ENCODE results near the gene SLC25A39. TPM values are rescaled to one million over a fixed set of nuclear protein-coding genes. Genes with fewer than 3 reads are reported as not detected.

SLC25A39 gene
- total and polyA plus RNA-seq, 2 of the 13 experiments (the other 11 are each of a cell fraction or from before 2014, with no cell fraction given), result 144 to 151 TPM

DNA sequence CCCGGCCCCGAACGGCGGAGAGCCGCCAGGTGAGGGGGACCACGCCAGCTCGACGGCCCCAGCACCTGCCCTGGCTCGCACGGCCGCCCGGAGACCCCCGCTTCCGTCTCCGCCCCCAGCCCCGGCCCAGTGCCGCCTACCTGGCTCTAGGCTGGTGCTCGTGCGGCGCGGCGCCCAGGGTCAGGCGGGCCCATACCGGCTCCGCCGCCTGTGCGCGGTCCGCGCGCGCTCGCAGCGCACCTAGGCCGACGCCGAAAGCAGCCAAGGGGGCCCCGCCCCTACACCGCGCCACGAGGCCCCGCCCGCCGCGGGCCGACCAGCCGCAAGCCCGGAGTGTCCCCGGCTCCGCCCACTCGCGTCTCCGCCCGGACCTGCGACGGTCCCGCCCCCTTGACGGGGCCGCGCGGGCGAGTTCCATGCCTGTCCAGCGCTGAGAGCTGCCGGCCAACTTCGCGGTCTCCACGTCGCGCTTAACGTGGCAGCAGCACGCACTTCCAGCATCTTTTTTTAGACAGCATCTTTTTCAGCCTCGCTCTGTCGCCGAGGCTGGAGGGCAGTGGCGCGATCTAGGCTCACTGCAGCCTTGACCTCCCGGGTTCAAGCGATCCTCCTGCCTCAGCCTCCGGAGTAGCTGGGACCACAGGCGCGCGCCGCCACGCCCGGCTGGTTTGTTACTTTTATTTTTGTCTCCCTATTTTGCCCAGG lies at the start of gene SLC25A39 (continued):
- TF ChIP-seq, protein P1, sequence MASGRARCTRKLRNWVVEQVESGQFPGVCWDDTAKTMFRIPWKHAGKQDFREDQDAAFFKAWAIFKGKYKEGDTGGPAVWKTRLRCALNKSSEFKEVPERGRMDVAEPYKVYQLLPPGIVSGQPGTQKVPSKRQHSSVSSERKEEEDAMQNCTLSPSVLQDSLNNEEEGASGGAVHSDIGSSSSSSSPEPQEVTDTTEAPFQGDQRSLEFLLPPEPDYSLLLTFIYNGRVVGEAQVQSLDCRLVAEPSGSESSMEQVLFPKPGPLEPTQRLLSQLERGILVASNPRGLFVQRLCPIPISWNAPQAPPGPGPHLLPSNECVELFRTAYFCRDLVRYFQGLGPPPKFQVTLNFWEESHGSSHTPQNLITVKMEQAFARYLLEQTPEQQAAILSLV (CRISPR knock-in tag; IDR thresholded peaks at IDR 0.05; ENCODE audit: borderline replicate concordance), result peak; percentile 62; the same call in 1 of the 2 replicates
- 0 out of 2 replicates have a peak, but pooled peaks have one; percentile 60 for TF ChIP-seq ELF3 (CRISPR knock-in tag; IDR thresholded peaks at IDR 0.05)
- TF ChIP-seq DNMT1 (CRISPR knock-in tag; IDR thresholded peaks at IDR 0.05), result peak; percentile 37; the same call in 1 of the 2 replicates
- TF ChIP-seq, protein P2, sequence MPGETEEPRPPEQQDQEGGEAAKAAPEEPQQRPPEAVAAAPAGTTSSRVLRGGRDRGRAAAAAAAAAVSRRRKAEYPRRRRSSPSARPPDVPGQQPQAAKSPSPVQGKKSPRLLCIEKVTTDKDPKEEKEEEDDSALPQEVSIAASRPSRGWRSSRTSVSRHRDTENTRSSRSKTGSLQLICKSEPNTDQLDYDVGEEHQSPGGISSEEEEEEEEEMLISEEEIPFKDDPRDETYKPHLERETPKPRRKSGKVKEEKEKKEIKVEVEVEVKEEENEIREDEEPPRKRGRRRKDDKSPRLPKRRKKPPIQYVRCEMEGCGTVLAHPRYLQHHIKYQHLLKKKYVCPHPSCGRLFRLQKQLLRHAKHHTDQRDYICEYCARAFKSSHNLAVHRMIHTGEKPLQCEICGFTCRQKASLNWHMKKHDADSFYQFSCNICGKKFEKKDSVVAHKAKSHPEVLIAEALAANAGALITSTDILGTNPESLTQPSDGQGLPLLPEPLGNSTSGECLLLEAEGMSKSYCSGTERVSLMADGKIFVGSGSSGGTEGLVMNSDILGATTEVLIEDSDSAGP (CRISPR knock-in tag; IDR thresholded peaks at IDR 0.05; ENCODE audit: borderline replicate concordance), result peak; percentile 99
- TF ChIP-seq KLF12 (CRISPR knock-in tag; IDR thresholded peaks at IDR 0.05; ENCODE audit: borderline replicate concordance), result peak; percentile 90
- peak; percentile 96; the same call in 1 of the 2 replicates for TF ChIP-seq ZMAT3 (CRISPR knock-in tag; conservative IDR thresholded peaks at IDR 0.05)
- peak; percentile 91; the same call in 1 of the 2 replicates for TF ChIP-seq ZNF747 (CRISPR knock-in tag; IDR thresholded peaks at IDR 0.05; ENCODE audit: borderline replicate concordance)
- peak; percentile 97 for TF ChIP-seq ZNF446 (CRISPR knock-in tag; IDR thresholded peaks at IDR 0.05)
- TF ChIP-seq NCOR1 (IDR thresholded peaks at IDR 0.05; ENCODE audit: borderline replicate concordance, low read length), result no peak
- TF ChIP-seq HNF4G (IDR thresholded peaks at IDR 0.05; ENCODE audit: borderline replicate concordance, low read depth, low read length), result peak; percentile 46; the same call in 1 of the 2 replicates
- peak; percentile 48; the same call in 1 of the 2 replicates for TF ChIP-seq HNF4G (CRISPR knock-in tag; IDR thresholded peaks at IDR 0.05; ENCODE audit: borderline replicate concordance, low read depth)
- TF ChIP-seq, protein P3, sequence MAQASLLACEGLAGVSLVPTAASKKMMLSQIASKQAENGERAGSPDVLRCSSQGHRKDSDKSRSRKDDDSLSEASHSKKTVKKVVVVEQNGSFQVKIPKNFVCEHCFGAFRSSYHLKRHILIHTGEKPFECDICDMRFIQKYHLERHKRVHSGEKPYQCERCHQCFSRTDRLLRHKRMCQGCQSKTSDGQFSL (CRISPR knock-in tag; IDR thresholded peaks at IDR 0.05), result peak; percentile 83; the same call in 1 of the 2 replicates
- TF ChIP-seq, protein P4, sequence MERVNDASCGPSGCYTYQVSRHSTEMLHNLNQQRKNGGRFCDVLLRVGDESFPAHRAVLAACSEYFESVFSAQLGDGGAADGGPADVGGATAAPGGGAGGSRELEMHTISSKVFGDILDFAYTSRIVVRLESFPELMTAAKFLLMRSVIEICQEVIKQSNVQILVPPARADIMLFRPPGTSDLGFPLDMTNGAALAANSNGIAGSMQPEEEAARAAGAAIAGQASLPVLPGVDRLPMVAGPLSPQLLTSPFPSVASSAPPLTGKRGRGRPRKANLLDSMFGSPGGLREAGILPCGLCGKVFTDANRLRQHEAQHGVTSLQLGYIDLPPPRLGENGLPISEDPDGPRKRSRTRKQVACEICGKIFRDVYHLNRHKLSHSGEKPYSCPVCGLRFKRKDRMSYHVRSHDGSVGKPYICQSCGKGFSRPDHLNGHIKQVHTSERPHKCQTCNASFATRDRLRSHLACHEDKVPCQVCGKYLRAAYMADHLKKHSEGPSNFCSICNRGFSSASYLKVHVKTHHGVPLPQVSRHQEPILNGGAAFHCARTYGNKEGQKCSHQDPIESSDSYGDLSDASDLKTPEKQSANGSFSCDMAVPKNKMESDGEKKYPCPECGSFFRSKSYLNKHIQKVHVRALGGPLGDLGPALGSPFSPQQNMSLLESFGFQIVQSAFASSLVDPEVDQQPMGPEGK (CRISPR knock-in tag; IDR thresholded peaks at IDR 0.05), result peak; percentile 82
- TF ChIP-seq TEAD3 (CRISPR knock-in tag; optimal IDR thresholded peaks at IDR 0.05; ENCODE audit: borderline replicate concordance), result peak; percentile 45
- TF ChIP-seq, protein P5, sequence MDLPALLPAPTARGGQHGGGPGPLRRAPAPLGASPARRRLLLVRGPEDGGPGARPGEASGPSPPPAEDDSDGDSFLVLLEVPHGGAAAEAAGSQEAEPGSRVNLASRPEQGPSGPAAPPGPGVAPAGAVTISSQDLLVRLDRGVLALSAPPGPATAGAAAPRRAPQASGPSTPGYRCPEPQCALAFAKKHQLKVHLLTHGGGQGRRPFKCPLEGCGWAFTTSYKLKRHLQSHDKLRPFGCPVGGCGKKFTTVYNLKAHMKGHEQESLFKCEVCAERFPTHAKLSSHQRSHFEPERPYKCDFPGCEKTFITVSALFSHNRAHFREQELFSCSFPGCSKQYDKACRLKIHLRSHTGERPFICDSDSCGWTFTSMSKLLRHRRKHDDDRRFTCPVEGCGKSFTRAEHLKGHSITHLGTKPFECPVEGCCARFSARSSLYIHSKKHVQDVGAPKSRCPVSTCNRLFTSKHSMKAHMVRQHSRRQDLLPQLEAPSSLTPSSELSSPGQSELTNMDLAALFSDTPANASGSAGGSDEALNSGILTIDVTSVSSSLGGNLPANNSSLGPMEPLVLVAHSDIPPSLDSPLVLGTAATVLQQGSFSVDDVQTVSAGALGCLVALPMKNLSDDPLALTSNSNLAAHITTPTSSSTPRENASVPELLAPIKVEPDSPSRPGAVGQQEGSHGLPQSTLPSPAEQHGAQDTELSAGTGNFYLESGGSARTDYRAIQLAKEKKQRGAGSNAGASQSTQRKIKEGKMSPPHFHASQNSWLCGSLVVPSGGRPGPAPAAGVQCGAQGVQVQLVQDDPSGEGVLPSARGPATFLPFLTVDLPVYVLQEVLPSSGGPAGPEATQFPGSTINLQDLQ (CRISPR knock-in tag; IDR thresholded peaks at IDR 0.05), result 0 out of 2 replicates have a peak, but pooled peaks have one; percentile 40
- TF ChIP-seq RFX5 (IDR thresholded peaks at IDR 0.05; ENCODE audit: low read depth, low read length), result no peak
- TF ChIP-seq, protein P6, sequence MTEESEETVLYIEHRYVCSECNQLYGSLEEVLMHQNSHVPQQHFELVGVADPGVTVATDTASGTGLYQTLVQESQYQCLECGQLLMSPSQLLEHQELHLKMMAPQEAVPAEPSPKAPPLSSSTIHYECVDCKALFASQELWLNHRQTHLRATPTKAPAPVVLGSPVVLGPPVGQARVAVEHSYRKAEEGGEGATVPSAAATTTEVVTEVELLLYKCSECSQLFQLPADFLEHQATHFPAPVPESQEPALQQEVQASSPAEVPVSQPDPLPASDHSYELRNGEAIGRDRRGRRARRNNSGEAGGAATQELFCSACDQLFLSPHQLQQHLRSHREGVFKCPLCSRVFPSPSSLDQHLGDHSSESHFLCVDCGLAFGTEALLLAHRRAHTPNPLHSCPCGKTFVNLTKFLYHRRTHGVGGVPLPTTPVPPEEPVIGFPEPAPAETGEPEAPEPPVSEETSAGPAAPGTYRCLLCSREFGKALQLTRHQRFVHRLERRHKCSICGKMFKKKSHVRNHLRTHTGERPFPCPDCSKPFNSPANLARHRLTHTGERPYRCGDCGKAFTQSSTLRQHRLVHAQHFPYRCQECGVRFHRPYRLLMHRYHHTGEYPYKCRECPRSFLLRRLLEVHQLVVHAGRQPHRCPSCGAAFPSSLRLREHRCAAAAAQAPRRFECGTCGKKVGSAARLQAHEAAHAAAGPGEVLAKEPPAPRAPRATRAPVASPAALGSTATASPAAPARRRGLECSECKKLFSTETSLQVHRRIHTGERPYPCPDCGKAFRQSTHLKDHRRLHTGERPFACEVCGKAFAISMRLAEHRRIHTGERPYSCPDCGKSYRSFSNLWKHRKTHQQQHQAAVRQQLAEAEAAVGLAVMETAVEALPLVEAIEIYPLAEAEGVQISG (CRISPR knock-in tag; IDR thresholded peaks at IDR 0.05), result peak; percentile 80
